ENCODE data around the gene GLIS1. TPM values are rescaled to one million over a fixed set of nuclear protein-coding genes. Genes with fewer than 3 reads are reported as not detected.

The GLIS1 gene
- polyA plus RNA-seq, 3 donors: not detected

DNA sequence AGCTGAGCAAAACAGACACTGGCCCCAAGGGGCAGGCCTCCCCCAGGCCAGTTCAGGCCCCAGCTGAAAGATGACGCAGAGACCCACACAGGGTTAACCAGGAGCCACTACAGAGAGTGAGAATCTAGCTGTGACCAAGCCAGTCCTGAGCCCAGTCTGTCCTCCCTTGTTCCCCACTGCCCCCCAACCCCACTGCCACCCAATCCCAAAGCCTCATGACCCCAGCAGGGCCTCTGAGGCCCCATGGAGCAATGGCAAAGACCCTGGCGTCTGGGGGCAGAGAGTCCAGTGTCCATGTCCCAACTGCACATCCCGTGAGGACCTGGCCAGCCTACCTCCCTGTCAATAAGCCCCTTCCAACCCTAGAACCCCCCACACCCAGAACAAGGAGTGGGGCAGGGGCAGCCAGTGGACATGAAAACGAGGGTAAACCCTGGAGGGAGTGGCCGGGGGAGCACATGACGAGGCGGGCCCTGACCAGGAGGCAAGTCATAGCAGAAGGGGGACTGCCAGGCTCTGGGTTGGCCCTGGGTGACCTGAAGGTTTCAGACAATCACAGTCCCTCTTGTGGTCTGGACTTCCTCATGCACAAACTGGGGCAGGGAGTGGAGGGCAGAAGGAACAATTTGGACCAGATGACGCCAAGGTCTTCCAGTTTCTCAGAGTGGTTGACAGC, 100.5 kb downstream of the GLIS1 start:
- no peaks in the 10 kb centered on the region for H3K4me1 ChIP-seq (ENCODE audit: control insufficient read depth in 1 of 2, insufficient read depth in 2 of 2, low read length in 2 of 2)
- Mint-ChIP-seq H3K36me3 (no peaks in the 10 kb centered on the region), H3K27ac (no peak overlapping the region), H3K4me1 (no peaks in the 10 kb centered on the region), H3K4me3 (no peak overlapping the region), H3K27me3 (ENCODE audit: low read depth in 3 of 3) (peaks cover 3 to 5% (median 4%) of the 10 kb centered on the region in 3 donors), H3K9me3 (no peaks in the 10 kb centered on the region)
- no peaks in the 10 kb centered on the region for H4K20me1 ChIP-seq (ENCODE audit: insufficient read depth, low read length)
- no peak for DNase-seq
- H3K4me2 ChIP-seq (replicated peaks; ENCODE audit: extremely low read depth, low read length, poor library complexity, severe bottlenecking): no peak overlapping the region
- no peak overlapping the region for H3K9ac ChIP-seq (ENCODE audit: insufficient read depth, low read length, poor library complexity, severe bottlenecking)
- no peaks in the 10 kb centered on the region for H3K27me3 ChIP-seq (ENCODE audit: control insufficient read depth in 2 of 2, insufficient read depth in 2 of 2, low read length in 2 of 2)
- H3K36me3 ChIP-seq (replicated peaks in 1 of 2; ENCODE audit: control insufficient read depth in 1 of 2, insufficient read depth in 2 of 2, low read length in 2 of 2): no peaks in the 10 kb centered on the region
- no peak overlapping the region for H3K4me3 ChIP-seq (replicated peaks in 1 of 3; ENCODE audit: low read depth in 2 of 3, low read length in 3 of 3)
- 88% methylated on average over 8 of the region's 8 CpGs for WGBS (ENCODE audit: insufficient coverage)
- intact Hi-C loops (cut with micrococcal nuclease): no loop called here
- H3K79me2 ChIP-seq (ENCODE audit: insufficient read depth, low read length): no peaks in the 10 kb centered on the region
- no peak overlapping the region for H2AFZ ChIP-seq (ENCODE audit: insufficient read depth, low read depth, low read length, poor library complexity, severe bottlenecking)
- H3K27ac ChIP-seq (ENCODE audit: low read depth in 1 of 2, low read length in 2 of 2): no peak overlapping the region
- TF ChIP-seq, protein P1, sequence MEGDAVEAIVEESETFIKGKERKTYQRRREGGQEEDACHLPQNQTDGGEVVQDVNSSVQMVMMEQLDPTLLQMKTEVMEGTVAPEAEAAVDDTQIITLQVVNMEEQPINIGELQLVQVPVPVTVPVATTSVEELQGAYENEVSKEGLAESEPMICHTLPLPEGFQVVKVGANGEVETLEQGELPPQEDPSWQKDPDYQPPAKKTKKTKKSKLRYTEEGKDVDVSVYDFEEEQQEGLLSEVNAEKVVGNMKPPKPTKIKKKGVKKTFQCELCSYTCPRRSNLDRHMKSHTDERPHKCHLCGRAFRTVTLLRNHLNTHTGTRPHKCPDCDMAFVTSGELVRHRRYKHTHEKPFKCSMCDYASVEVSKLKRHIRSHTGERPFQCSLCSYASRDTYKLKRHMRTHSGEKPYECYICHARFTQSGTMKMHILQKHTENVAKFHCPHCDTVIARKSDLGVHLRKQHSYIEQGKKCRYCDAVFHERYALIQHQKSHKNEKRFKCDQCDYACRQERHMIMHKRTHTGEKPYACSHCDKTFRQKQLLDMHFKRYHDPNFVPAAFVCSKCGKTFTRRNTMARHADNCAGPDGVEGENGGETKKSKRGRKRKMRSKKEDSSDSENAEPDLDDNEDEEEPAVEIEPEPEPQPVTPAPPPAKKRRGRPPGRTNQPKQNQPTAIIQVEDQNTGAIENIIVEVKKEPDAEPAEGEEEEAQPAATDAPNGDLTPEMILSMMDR (IDR thresholded peaks at IDR 0.05): no peak
- no peaks in the 10 kb centered on the region for H3K9me3 ChIP-seq (replicated peaks in 1 of 2; ENCODE audit: control insufficient read depth in 1 of 2, insufficient read depth in 1 of 2, low read length in 2 of 2)

DNA sequence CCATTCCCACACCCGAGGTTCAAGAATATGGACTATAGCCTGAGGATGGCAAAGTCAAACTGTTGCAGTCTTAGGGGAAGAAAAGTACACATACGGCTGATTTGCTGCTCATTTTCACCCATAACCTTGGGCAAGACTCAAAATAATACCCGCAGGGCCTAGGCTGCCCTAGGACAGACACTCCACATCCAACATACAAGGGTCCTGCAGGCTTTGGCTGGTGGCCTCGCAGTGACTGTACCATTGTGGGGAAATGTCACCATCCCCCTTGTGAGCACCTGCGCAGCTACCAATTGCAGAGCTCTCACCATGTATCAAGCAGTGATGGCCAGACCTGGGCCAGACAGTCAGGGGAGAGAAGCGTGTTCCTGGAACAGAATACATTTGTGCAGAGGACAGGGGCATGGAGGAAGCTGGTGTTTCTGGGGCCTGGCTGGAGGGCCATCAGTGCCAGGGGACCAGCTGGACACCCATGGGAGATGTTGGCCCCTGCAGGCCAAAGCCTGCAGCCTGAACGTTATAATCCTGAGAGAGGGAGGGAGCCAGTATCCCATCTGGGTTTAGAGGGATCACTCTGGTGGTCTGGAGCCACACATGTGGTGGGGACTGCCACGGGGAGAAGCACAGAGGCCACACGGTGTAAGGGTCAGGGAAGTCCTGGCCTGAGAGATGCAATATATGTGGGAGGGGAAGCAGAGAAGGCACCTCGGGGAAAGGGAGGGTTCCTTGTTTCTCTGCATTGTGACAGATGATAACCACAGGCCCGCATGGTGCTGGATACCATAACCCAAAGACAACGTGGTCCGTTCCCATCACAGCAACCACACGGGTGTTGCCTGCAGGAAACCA, 101.2 kb downstream of the GLIS1 start:
- intact Hi-C loops (cut with micrococcal nuclease): no loop called here
- no peak overlapping the region for H2AFZ ChIP-seq (ENCODE audit: insufficient read depth, low read depth, low read length, poor library complexity, severe bottlenecking)
- Mint-ChIP-seq H3K4me3 (no peak overlapping the region), H3K27me3 (ENCODE audit: low read depth in 3 of 3) (peaks cover 3 to 5% (median 4%) of the 10 kb centered on the region in 3 donors), H3K9me3 (no peaks in the 10 kb centered on the region), H3K27ac (no peak overlapping the region), H3K36me3 (no peaks in the 10 kb centered on the region), H3K4me1 (no peaks in the 10 kb centered on the region)
- H3K27ac ChIP-seq (ENCODE audit: low read depth in 1 of 2, low read length in 2 of 2): no peak overlapping the region
- H4K20me1 ChIP-seq (ENCODE audit: insufficient read depth, low read length): no peaks in the 10 kb centered on the region
- no peaks in the 10 kb centered on the region for H3K9me3 ChIP-seq (replicated peaks in 1 of 2; ENCODE audit: control insufficient read depth in 1 of 2, insufficient read depth in 1 of 2, low read length in 2 of 2)
- no peaks in the 10 kb centered on the region for H3K79me2 ChIP-seq (ENCODE audit: insufficient read depth, low read length)
- H3K36me3 ChIP-seq (replicated peaks in 1 of 2; ENCODE audit: control insufficient read depth in 1 of 2, insufficient read depth in 2 of 2, low read length in 2 of 2): no peaks in the 10 kb centered on the region
- 58% methylated on average over 11 of the region's 14 CpGs for WGBS (ENCODE audit: insufficient coverage)
- H3K27me3 ChIP-seq (ENCODE audit: control insufficient read depth in 2 of 2, insufficient read depth in 2 of 2, low read length in 2 of 2): no peaks in the 10 kb centered on the region
- no peaks in the 10 kb centered on the region for H3K4me1 ChIP-seq (ENCODE audit: control insufficient read depth in 1 of 2, insufficient read depth in 2 of 2, low read length in 2 of 2)
- H3K9ac ChIP-seq (ENCODE audit: insufficient read depth, low read length, poor library complexity, severe bottlenecking): no peak overlapping the region
- H3K4me3 ChIP-seq (replicated peaks in 1 of 3; ENCODE audit: low read depth in 2 of 3, low read length in 3 of 3): no peak overlapping the region
- no peak overlapping the region for H3K4me2 ChIP-seq (replicated peaks; ENCODE audit: extremely low read depth, low read length, poor library complexity, severe bottlenecking)
- TF ChIP-seq, protein P1 (IDR thresholded peaks at IDR 0.05): no peak
- DNase-seq: no peak
